HepG2 (cell line): ENCODE results near the gene DDAH1. TPM values are rescaled to one million over a fixed set of nuclear protein-coding genes. Genes with fewer than 3 reads are reported as not detected.

ENCODE experiments used
- ATAC-seq: fragments of 200-7000 bp; cut with Tn5 transposase; 3 replicates; pipeline ENCODE4 v1.9.1; 2020; ENCODE audit warnings: mild to moderate bottlenecking, moderate library complexity
- BruUV-seq: library from RNA; stranded (reverse); fragments of 400-500 nt; replicated peaks from 2 replicates; lab custom pipeline; 2021; lab: Mats Ljungman, UMichigan
- CTCF ChIA-PET: fragments of 300-600 bp; formaldehyde crosslinking; extraction: SDS; loops from one replicate; lab custom pipeline; 2021; ENCODE audit warnings: low total read pairs, inconsistent platforms, low intra/inter-chr PET ratio; lab: Yijun Ruan, JAX
- POLR2A ChIA-PET: fragments of 350-600 bp; sonication (Branson Sonifier 250); formaldehyde crosslinking; loops from one replicate; lab custom pipeline; 2020; ENCODE audit warnings: antibody characterized with exemption, inconsistent platforms; lab: Yijun Ruan, JAX
- DNase-seq: peaks from one replicate; pipeline ENCODE4 v3.0.0-alpha.2; 2015; ENCODE audit warnings: low spot score
- FAIRE-seq: peaks from 3 replicates; lab custom pipeline; 2011; peaks lifted over from hg19 to GRCh38; lab: Jason Lieb, UNC
- H2AFZ ChIP-seq: one replicate; pipeline ENCODE4 v1.6.1; 2011; ENCODE audit warnings: low read length, inconsistent platforms
- H3K27ac ChIP-seq: fragments of 300-600 bp; 3 replicates; pipeline ENCODE4 v1.8.0; 2011; ENCODE audit warnings: mixed run types, mild to moderate bottlenecking, mixed read lengths, low read length, inconsistent platforms; ENCODE audit not compliant: insufficient read depth; ENCODE audit errors: extremely low read length
- H3K27me3 ChIP-seq, 2 experiments: fragments of 200-600 bp in 1 of 2; 2 replicates in 1 of 2; 3 replicates in 1 of 2; pipeline versions ENCODE4 v1.6.0 to v1.8.0; 2011; ENCODE audit warnings: low read length in 2 of 2, mild to moderate bottlenecking in 2 of 2, moderate library complexity in 2 of 2, inconsistent platforms in 1 of 2; ENCODE audit not compliant: insufficient read depth in 2 of 2, control insufficient read depth in 1 of 2
- H3K36me3 ChIP-seq, 2 experiments: fragments of 200-600 bp in 1 of 2; replicated peaks in 1 of 2; 2 replicates in 1 of 2; 3 replicates in 1 of 2; pipeline versions ENCODE4 v1.5.1 to v1.8.0; 2011; ENCODE audit warnings: low read length in 2 of 2, inconsistent platforms in 1 of 2; ENCODE audit not compliant: insufficient read depth in 2 of 2, control insufficient read depth in 1 of 2
- H3K4me1 ChIP-seq: 2 replicates; pipeline ENCODE4 v1.5.1; 2012; ENCODE audit warnings: low read length, inconsistent platforms; ENCODE audit not compliant: insufficient read depth
- H3K4me2 ChIP-seq: 2 replicates; pipeline ENCODE4 v1.6.0; 2011; ENCODE audit warnings: low read depth, low read length, inconsistent platforms
- H3K4me3 ChIP-seq, 3 experiments: fragments of 200-600 bp in 1 of 3; sonication (generic), shearing (Covaris generic) in 1 of 3; replicated peaks in 1 of 3; 2 replicates each; pipeline ENCODE4 v1.5.1; 2011 to 2016; ENCODE audit warnings: low read length in 3 of 3, inconsistent platforms in 2 of 3, low read depth in 2 of 3, mild to moderate bottlenecking in 2 of 3, control low read depth in 1 of 3, mixed read lengths in 1 of 3; ENCODE audit not compliant: insufficient read depth in 1 of 3
- H3K79me2 ChIP-seq: one replicate; pipeline ENCODE4 v1.6.1; 2011; ENCODE audit warnings: low read length, inconsistent platforms; ENCODE audit not compliant: insufficient read depth
- H3K9ac ChIP-seq: 2 replicates; pipeline ENCODE4 v1.6.0; 2011; ENCODE audit warnings: mild to moderate bottlenecking, low read depth, low read length, inconsistent platforms; ENCODE audit not compliant: insufficient read depth
- H3K9me3 ChIP-seq: 2 replicates; pipeline ENCODE4 v1.5.1; 2012; ENCODE audit warnings: mild to moderate bottlenecking, low read length
- H4K20me1 ChIP-seq: 2 replicates; pipeline ENCODE4 v1.6.0; 2011; ENCODE audit warnings: inconsistent platforms, mild to moderate bottlenecking, low read length, moderate library complexity; ENCODE audit not compliant: insufficient read depth
- RXRB ChIP-seq: IDR thresholded peaks from 2 replicates; pipeline ENCODE4 v1.6.1; 2016; ENCODE audit warnings: borderline replicate concordance, missing genetic modification reagents, missing compliant biosample characterization
- SMAD1 ChIP-seq: sonication (generic); formaldehyde crosslinking; IDR thresholded peaks from 2 replicates; pipeline ENCODE4 v1.4.0; 2020; ENCODE audit warnings: missing genetic modification reagents, low read depth, mild to moderate bottlenecking, borderline replicate concordance
- TAF15 ChIP-seq: fragments of 200-400 bp; formaldehyde crosslinking; IDR thresholded peaks from one replicate; pipeline ENCODE4 v1.6.1; 2018; ENCODE audit warnings: mild to moderate bottlenecking, low read depth, low read length; ENCODE audit not compliant: poor library complexity, severe bottlenecking
- TCF7 ChIP-seq: sonication (generic); IDR thresholded peaks from 2 replicates; pipeline ENCODE4 v1.6.1; 2016; ENCODE audit warnings: antibody characterized with exemption, low read depth
- ZBTB3 ChIP-seq: sonication (generic); formaldehyde crosslinking; IDR thresholded peaks from 2 replicates; pipeline ENCODE4 v1.4.0; 2020; ENCODE audit warnings: low read depth, mild to moderate bottlenecking, moderate library complexity, missing genetic modification reagents, borderline replicate concordance
- ZKSCAN5 ChIP-seq: sonication (generic); formaldehyde crosslinking; IDR thresholded peaks from 2 replicates; pipeline ENCODE4 v1.5.1; 2020; ENCODE audit warnings: mild to moderate bottlenecking, missing genetic modification reagents
- ZMYM2 ChIP-seq: sonication (generic); formaldehyde crosslinking; IDR thresholded peaks from 2 replicates; pipeline ENCODE4 v1.8.0; 2022; ENCODE audit warnings: mild to moderate bottlenecking, missing genetic modification reagents
- ZNF33B ChIP-seq: sonication (generic); formaldehyde crosslinking; IDR thresholded peaks from 2 replicates; pipeline ENCODE4 v1.5.1; 2020; ENCODE audit warnings: mild to moderate bottlenecking, missing genetic modification reagents
- ZNF629 ChIP-seq: sonication (generic); formaldehyde crosslinking; conservative IDR thresholded peaks from 2 replicates; pipeline ENCODE4 v1.5.0; 2020; ENCODE audit warnings: missing genetic modification reagents
- WGBS: methylation state at CpG from one replicate; pipeline ENCODE4 v1.1.6; 2017; ENCODE audit warnings: low lambda C conversion rate; 5-methylcytosine and 5-hydroxymethylcytosine counted together
- in situ Hi-C: cut with HindIII; loops from 2 replicates; pipeline ENCODE4 v1.10.0; 2017; ENCODE audit warnings: low pct_unique_long_range_greater_than_20kb; ENCODE audit not compliant: extremely low pct_ligation_motif_present
- intact Hi-C: fragments of 100-400 bp; cut with micrococcal nuclease; formaldehyde crosslinking; loops from one replicate; pipeline ENCODE4 v1.10.0; 2022; ENCODE audit not compliant: unreplicated experiment
- polyA plus RNA-seq, 8 experiments: library from polyadenylated mRNA; depleted of rRNA in 3 of 8; stranded (reverse) in 7 of 8; unstranded in 1 of 8; fragments of >200 nt; fragmentation: Illumina TruSeq in 4 of 8; extraction: Trizol in 4 of 8; gene quantifications; 2 replicates each; pipeline versions ENCODE4 v1.2.1 to v1.2.3, GENCODE V29; 2011 to 2016; ENCODE audit warnings: low read depth in 4 of 8, missing spikeins in 1 of 8, mixed read lengths in 1 of 8; ENCODE audit not compliant: insufficient read depth in 1 of 8
- total RNA-seq, 5 experiments: library from RNA; depleted of rRNA; stranded (reverse); fragments of >200 nt; fragmentation: Illumina TruSeq; extraction: Trizol; gene quantifications; 2 replicates each; pipeline ENCODE4 v1.2.3, GENCODE V29; 2016; ENCODE audit warnings: low read depth in 1 of 5
- TF ChIP-seq, protein P1 (sequence below): sonication (generic); formaldehyde crosslinking; IDR thresholded peaks from 2 replicates; pipeline ENCODE4 v1.8.1; 2023; ENCODE audit warnings: mild to moderate bottlenecking, moderate library complexity, missing genetic modification reagents
- TF ChIP-seq, protein P2 (sequence below): sonication (generic); formaldehyde crosslinking; IDR thresholded peaks from 2 replicates; pipeline ENCODE4 v1.4.0; 2020; ENCODE audit warnings: mild to moderate bottlenecking, missing genetic modification reagents

Gene DDAH1
- total and polyA plus RNA-seq, 2 of the 13 experiments (the other 11 are each of a cell fraction or from before 2014, with no cell fraction given) = 39.7 to 64.4 TPM

- Histone ChIP-seq H3K4me2 (peak overlapping the region; percentile 82), H3K9ac (peak overlapping the region; percentile 84), H3K36me3 (no peaks in the 10 kb centered on the region), H3K79me2 (peaks cover 64% of the 10 kb centered on the region), H4K20me1 (peaks cover 6% of the 10 kb centered on the region; the same call in 1 of the 2 replicates), H3K27ac (peak overlapping the region; percentile 83), H3K4me3 (peak overlapping the region; percentile 89 to 93 (median 93); a peak in 5 of 6 replicates), H3K9me3 (no peaks in the 10 kb centered on the region), H2AFZ (no peak overlapping the region), H3K4me1 (peaks cover 64% of the 10 kb centered on the region), H3K27me3 (no peaks in the 10 kb centered on the region; a peak in 2 of 5 replicates)
- peak; percentile 4 for DNase-seq
- FAIRE-seq = no peak
- CTCF ChIA-PET = no interaction called here
- TF ChIP-seq TAF15 (no peak), RXRB (CRISPR knock-in tag) (no peak), ZNF33B (CRISPR knock-in tag) (no peak), ZMYM2 (CRISPR knock-in tag) (0 out of 2 replicates have a peak, but pooled peaks have one; percentile 30), ZNF629 (CRISPR knock-in tag) (peak; percentile 89), TCF7 (peak; percentile 10), ZKSCAN5 (CRISPR knock-in tag) (no peak), SMAD1 (CRISPR knock-in tag) (no peak), ZBTB3 (CRISPR knock-in tag) (no peak)
- TF ChIP-seq, protein P1, sequence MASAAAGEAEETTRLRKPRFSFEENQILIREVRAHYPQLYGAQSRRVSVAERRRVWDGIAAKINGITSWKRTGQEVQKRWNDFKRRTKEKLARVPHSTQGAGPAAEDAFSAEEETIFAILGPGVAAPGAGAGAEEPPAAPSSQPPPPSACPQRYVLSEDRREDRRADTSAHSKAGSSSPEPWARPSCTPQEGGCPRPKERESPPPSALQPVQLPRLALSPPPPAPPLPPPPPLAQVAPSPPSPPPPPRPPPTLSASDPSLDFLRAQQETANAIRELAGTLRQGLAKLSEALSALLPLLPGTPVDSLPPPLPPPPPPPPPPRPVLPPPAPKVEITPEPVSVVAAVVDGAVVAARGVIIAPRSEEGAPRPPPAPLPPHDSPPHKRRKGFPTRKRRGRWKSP = peak; percentile 28; the same call in 1 of the 2 replicates
- TF ChIP-seq, protein P2, sequence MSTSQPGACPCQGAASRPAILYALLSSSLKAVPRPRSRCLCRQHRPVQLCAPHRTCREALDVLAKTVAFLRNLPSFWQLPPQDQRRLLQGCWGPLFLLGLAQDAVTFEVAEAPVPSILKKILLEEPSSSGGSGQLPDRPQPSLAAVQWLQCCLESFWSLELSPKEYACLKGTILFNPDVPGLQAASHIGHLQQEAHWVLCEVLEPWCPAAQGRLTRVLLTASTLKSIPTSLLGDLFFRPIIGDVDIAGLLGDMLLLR = no peak
- in situ Hi-C loops (loop anchor here (10.0 kb wide), 1 partner anchor 138 kb away; no protein-coding TSS in a partner anchor), intact Hi-C loops (loop anchor here (5.0 to 10.0 kb wide), 2 partner anchors 48 to 136 kb away; no protein-coding TSS in a partner anchor)
- BruUV-seq = TSS peak; percentile 30
- 25% methylated on average over 4 of the region's 4 CpGs for WGBS
- no peak for ATAC-seq
- POLR2A ChIA-PET = interaction anchor here (1.1 to 2.2 kb wide), 2 partner anchors 144 to 186 kb away, joined by 3 to 6 read pairs; partner anchors contain the start of gene BCL10
These were observed 1.9 kb downstream of the DDAH1 start for GRCh38 chr1:85462931-85463649.
